ENCODE results near the gene PZP.

Gene PZP

GRCh38 chr12:9127936-9128663 is 80.1 kb downstream of the PZP start:
- FAIRE-seq: no peak
- no peak for DNase-seq (ENCODE audit: insufficient read length, low spot score)

GRCh38 chr12:9127484-9127883 is 80.7 kb downstream of the PZP start:
- FAIRE-seq (no peak), DNase-seq (ENCODE audit: insufficient read length, low spot score) (no peak)

- DNase-seq (ENCODE audit: insufficient read length, low spot score): no peak
- no peak for FAIRE-seq
Observed at GRCh38 chr12:9124383-9125031, 83.7 kb downstream of the PZP start.

GRCh38 chr12:9123781-9124382 is 84.3 kb downstream of the PZP start:
- DNase-seq (ENCODE audit: insufficient read length, low spot score): no peak
- no peak for FAIRE-seq

- FAIRE-seq (no peak), DNase-seq (ENCODE audit: insufficient read length, low spot score) (no peak)
Observed at GRCh38 chr12:9122091-9122609, 86.0 kb downstream of the PZP start.

GRCh38 chr12:9120487-9121184 is 87.6 kb downstream of the PZP start:
- DNase-seq (ENCODE audit: insufficient read length, low spot score) (no peak), FAIRE-seq (no peak)

GRCh38 chr12:9118158-9118557 is 90.0 kb downstream of the PZP start:
- no peak for FAIRE-seq
- DNase-seq (ENCODE audit: insufficient read length, low spot score): no peak

- DNase-seq (ENCODE audit: insufficient read length, low spot score): no peak
Observed at GRCh38 chr12:9115731-9116559, 92.2 kb downstream of the PZP start, which contains the start of gene A2M. Gene A2M (minus strand): TSS chr12:9115919. CDS start chr12:9115849, 70 bp downstream.

GRCh38 chr12:9114946-9115345 is 93.2 kb downstream of the PZP start:
- no peak for DNase-seq (ENCODE audit: insufficient read length, low spot score)
- FAIRE-seq: no peak

More at GRCh38 chr12:9115731-9116559, 92.2 kb downstream of the PZP start, which contains the start of gene A2M:
- no peak for FAIRE-seq

- FAIRE-seq (no peak), DNase-seq (ENCODE audit: insufficient read length, low spot score) (no peak)
Observed at GRCh38 chr12:9113987-9114309, 94.2 kb downstream of the PZP start.

- no peak for DNase-seq (ENCODE audit: insufficient read length, low spot score)
- no peak for FAIRE-seq
Observed at GRCh38 chr12:9113296-9113986, 94.8 kb downstream of the PZP start.

GRCh38 chr12:9112076-9112853 is 95.9 kb downstream of the PZP start:
- no peak for DNase-seq (ENCODE audit: insufficient read length, low spot score)
- FAIRE-seq: no peak

GRCh38 chr12:9111525-9111924 is 96.7 kb downstream of the PZP start:
- no peak for FAIRE-seq
- DNase-seq (ENCODE audit: insufficient read length, low spot score): no peak

GRCh38 chr12:9109737-9110491 is 98.3 kb downstream of the PZP start:
- FAIRE-seq (no peak), DNase-seq (ENCODE audit: insufficient read length, low spot score) (no peak)

- FAIRE-seq (no peak), DNase-seq (ENCODE audit: insufficient read length, low spot score) (no peak)
Observed at GRCh38 chr12:9109213-9109522, 99.0 kb downstream of the PZP start.

GRCh38 chr12:9108504-9109212 is 99.5 kb downstream of the PZP start:
- FAIRE-seq (no peak), DNase-seq (ENCODE audit: insufficient read length, low spot score) (no peak)

- FAIRE-seq (no peak), DNase-seq (ENCODE audit: insufficient read length, low spot score) (no peak)
Observed at GRCh38 chr12:9107542-9107873, 100.7 kb downstream of the PZP start.

Data from HTR-8/SVneo (cell line).